ENCODE measurements around the gene SLC35E3.
"Not testable (repeated sequence)": the region's sequence is repeated elsewhere in the genome, so short reads cannot be mapped to it uniquely, and the experiment has no call there.

SLC35E3 gene

DNA sequence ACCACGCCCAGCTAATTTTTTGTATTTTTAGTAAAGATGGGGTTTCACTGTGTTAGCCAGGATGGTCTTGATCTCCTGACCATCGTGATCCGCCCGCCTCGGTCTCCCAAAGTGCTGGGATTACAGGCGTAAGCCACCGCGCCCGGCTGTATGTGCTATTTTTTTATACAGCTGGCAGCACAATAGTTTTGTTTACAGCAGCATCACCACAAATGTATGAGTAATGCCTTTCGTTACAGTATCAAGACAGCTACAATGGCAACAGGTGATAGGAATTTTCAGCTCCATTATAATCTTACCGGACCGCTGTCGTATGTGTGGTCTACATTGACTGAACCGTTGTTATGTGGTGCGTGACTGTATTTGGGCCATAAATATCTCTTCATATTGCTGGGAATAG lies 50.4 kb downstream of the SLC35E3 start:
- no peak for DNase-seq

DNA sequence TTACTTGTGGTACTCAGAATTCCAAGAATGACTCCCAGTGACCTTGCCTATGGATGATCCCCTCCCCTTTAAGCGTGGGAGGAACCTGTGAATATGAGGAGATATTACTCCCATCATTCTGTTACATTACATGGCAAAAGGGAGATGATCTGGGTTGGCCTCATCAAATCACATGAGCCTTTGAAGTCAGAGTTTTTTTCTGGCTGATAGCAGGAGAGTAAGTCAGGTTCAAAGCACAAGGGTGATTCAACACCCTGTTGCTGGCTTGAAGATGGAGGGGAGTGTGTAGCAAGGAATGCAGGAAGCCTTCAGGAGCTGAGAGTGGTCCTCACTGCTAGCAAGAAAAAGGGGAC lies 52.9 kb downstream of the SLC35E3 start:
- no peak for DNase-seq

DNA sequence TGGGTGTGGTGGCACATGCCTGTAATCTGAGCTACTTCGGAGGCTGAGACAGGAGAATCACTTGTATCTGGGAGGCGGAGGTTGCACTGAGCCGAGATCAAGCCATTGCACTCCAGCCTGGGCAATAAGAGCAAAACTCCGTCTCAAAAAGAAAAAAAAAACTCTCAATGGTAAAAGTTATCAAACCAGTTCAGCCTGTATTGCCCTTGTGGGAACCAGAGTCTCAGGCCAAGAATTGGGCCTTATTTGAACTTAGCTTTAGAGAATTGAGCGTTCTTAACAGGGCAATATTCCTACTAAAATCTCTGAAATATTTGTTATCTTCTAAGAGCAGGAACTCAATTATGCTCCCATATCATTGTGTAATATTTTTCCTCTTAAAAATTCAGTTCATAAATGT lies 54.3 kb downstream of the SLC35E3 start:
- no peak for DNase-seq

DNA sequence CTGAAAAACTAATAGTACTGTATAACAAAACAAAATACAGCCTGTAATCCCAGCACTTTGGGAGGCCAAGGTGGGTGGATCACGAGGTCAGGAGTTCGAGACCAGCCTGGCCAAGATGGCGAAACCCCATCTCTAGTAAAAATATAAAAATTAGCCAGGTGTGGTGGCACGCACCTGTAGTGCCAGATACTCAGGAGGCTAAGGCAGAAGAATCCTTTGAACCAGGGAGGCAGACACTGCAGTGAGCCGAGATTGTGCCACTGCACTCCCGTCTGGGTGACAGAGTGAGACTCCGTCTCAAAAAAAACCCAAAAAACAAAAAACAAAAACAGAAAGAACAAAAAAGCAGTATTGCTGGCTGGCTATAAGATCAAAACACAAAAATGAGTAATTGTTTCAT lies 55.1 kb downstream of the SLC35E3 start:
- DNase-seq: not testable (repeated sequence)

DNA sequence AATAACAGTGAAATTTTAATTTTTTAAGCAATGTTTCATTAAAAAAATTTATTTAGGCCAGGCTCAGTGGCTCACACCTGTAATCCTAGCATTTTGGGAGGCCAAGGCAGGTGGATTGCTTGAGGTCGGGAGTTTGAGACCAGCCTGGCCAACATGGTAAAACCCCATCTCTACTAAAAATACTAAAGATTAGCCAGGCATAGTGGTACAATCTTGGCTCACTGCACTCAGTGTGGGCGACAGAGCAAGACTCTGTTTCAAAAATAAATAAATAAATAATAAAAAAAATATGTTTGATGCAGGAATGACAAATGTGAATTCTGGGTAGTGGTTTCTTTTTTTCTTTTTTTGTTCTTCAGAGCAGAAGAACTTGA lies 56.4 kb downstream of the SLC35E3 start:
- not testable (repeated sequence) for DNase-seq

DNA sequence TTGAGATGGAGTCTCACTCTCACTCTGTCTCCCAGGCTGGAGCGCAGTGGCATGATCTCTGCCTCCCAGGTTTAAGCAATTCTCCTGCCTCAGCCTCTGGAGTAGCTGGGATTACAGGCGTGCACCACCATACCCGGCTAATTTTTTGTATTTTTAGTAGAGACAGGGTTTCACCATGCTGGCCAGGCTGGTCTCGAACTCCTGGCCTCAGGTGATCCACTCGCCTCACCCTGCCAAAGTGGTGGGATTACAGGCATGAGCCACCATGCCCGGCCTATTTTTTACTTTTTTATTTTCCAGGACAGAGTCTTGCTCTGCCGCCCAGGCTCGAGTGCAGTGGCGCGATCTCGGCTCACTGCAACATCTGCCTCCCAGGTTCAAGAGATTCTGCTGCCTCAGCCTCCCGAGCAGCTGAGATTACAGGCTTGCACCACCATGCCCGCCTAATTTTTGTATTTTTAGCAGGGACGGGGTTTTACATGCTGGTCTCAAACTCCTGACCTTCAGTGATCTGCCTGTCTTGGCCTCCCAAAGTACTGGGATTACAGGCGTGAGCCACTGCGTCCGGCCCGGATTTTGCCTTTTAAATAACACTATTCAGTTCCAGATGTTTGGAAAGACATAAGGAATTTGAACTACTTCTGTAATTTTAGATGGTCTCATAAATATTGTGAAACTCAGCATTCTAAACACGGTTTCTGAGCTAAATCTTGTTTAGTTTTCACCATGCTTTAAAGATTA lies 57.1 kb downstream of the SLC35E3 start:
- DNase-seq: not testable (repeated sequence)

DNA sequence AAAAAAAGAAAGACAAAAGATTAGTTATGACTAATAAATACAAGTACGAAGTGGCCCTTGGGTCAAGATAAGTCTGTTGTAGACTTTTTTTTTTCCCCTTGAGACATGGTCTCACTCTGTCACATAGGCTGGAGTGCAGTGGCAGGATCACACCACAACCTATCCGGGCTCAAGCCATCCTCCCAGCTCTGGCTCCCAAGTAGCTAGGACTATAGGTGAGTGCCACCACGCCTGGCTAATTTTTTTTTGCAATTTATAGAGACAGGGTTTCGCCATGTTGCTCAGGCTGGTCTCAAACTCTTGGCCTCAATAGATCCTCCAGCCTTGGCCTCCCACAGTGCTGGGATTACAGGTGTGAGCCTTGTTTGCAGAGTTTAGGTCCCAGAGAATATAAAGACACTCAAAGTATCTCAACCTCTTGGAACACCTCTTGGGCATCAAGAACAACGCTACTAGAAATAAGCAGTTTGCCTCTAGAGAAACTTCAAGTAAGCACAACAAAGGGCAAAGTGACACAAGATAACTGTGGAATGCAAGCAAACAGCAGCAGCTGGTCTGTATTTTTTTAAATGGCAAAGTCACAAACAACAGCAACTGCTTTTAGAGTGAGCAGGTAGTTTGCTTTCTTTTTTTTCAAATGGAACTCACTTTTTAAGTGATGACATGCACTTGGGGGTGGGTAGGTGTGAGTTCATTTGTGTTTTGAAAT lies 58.1 kb downstream of the SLC35E3 start:
- no peak for DNase-seq

DNA sequence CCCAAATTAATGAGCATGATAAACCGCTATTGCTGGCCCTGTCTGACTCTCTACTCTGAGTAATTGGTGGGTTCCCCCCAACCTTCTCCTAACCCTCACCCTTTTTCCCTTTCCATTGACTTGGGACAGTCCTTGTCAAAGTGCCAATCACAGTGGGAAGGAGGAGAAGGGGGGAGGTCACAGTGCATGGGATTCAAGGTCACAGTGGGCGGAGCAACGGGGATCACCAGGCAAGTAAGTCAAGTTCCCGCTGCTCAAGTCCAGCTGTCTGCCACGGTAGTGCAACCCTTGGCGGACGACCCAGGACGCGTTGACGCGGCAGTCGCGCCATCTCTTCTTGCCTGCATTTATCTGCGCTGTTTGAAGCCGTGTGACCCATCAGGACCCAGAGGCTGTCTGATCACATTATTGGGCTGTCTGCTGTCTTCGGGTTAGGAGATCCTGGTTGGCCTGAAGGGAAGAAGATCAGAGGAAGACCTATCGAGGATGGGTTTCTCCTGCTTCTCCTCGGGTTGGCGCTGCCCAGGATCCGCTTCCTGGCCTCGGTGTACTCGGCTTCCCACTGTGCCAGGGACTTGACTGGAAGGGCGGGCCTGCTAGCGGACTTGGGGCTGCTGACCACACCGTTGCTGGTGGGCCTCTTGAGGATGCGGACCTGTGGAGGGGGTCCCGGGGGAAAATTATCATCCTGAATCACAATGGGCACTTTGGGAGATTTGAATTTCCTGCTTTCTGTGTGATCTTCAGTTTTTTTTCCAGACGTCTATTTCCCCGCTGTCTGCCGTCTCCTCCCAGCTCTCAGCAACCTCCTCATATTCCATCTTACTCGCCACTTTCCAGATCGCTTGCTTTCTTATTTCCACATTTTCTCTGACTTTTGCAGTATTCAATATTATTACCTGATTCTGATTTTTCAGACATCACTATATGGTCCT lies 58.9 kb downstream of the SLC35E3 start:
- no peak for DNase-seq

DNA sequence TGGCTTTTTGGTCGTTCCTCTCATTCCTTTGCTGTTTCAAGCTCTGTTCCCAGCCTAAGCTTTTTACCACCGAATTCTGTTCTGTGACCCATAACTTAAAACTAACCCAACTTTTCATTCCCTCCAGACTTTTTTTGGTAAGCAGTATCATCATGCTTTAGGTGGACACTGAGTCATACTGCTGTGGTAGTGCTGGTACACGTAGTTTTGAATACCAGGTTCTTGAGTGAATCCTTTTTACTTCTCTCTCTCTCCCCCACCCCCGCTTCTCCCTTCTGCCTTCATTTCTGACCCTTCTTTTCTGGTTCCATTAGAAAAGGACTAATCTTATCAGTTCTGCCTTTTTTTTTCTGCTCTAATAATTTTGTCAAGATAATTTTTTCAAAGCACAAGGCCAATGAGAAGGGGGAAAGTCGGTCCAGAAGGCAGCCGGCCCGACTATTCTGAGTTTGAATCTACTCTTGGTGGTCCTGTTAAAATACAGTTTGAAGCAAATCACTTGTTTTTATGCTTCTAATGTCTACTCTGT lies 59.7 kb downstream of the SLC35E3 start:
- no peak for DNase-seq

DNA sequence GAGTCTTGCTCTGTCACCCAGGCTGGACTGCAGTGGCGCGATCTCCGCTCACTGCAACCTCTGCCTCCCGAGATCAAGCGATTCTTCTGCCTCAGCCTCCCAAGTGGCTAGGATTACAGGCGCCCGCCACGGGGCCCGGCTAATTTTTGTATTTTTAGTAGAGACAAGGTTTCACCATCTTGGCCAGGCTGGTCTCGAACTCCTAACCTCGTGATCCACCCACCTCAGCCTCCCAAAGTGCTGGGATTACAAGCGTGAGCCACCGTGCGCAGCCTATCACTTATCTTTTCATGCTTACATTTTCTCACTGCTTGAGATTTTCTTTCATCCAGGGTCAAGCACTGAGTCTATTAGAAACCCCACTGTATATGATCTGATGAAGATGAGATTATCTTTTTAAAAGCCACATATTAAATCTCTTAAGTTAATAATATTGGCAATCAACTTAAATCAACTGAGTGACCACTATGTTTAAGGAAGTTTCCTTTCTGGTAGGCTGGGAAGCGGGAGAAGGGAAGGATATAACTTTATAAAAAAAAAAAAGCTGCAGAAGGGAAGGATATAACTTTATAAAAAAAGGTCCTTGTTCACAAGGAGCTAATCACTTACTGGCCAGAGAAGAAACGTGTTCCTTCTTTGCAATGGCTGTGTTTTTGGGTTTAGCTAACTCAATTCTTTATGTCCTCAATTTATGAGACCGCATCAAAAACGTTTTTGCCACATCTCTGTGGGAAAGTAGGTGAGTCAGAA lies 60.7 kb downstream of the SLC35E3 start:
- DNase-seq: no peak

DNA sequence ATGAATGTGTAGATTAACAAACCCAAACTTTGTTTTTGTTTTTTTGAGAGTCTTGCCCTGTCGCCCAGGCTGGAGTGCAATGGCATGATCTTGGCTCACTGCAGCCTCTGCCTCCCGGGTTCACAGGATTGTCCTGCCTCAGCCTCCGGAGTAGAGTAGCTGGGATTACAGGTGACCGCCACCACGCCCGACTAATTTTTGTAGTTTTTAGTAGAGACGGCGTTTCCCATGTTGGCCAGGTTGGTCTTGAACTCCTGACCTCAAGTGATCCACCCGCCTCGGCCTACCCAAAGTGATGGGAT lies 61.2 kb downstream of the SLC35E3 start:
- DNase-seq: not testable (repeated sequence)

DNA sequence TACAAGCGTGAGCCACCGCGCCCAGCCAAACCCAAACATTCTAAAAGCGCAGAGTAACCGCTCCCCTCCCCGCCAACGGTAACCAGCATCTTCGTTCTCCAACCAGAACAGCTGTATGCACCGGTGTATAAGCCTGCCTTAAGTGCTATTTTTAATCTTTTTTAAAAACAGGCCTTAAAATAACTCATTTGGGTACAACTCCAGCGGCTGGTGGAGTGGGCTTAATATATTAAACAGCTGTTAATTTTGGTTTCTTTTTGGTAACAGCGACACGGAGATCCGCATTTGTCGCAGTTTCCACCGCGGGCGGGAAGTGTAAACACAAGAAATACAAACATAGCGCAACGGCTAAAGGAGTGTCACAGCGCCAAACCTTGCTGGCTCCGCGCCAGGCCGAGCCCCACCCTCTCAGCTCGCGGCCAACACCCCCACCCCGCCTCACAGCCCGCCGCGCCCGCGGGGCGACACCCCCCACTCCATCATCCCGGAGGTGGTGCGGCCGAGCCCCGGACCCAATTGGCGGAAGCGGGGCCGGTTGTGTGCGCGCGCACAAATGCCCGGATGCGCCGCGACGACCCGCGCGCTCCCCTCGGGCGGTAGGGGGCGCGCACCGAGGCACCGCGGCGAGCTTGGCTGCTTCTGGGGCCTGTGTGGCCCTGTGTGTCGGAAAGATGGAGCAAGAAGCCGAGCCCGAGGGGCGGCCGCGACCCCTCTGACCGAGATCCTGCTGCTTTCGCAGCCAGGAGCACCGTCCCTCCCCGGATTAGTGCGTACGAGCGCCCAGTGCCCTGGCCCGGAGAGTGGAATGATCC lies 61.8 kb downstream of the SLC35E3 start, which contains the start of gene MDM2:
MDM2 (plus strand) TSS at position 602 of the 812 bp plus-strand sequence. CDS start 301 bp downstream, outside the sequence.
- DNase-seq: peak; percentile 89 to 93

DNA sequence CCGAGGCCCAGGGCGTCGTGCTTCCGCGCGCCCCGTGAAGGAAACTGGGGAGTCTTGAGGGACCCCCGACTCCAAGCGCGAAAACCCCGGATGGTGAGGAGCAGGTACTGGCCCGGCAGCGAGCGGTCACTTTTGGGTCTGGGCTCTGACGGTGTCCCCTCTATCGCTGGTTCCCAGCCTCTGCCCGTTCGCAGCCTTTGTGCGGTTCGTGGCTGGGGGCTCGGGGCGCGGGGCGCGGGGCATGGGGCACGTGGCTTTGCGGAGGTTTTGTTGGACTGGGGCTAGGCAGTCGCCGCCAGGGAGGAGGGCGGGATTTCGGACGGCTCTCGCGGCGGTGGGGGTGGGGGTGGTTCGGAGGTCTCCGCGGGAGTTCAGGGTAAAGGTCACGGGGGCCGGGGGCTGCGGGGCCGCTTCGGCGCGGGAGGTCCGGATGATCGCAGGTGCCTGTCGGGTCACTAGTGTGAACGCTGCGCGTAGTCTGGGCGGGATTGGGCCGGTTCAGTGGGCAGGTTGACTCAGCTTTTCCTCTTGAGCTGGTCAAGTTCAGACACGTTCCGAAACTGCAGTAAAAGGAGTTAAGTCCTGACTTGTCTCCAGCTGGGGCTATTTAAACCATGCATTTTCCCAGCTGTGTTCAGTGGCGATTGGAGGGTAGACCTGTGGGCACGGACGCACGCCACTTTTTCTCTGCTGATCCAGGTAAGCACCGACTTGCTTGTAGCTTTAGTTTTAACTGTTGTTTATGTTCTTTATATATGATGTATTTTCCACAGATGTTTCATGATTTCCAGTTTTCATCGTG lies 62.6 kb downstream of the SLC35E3 start:
- peak; percentile 79 to 91 for DNase-seq

DNA sequence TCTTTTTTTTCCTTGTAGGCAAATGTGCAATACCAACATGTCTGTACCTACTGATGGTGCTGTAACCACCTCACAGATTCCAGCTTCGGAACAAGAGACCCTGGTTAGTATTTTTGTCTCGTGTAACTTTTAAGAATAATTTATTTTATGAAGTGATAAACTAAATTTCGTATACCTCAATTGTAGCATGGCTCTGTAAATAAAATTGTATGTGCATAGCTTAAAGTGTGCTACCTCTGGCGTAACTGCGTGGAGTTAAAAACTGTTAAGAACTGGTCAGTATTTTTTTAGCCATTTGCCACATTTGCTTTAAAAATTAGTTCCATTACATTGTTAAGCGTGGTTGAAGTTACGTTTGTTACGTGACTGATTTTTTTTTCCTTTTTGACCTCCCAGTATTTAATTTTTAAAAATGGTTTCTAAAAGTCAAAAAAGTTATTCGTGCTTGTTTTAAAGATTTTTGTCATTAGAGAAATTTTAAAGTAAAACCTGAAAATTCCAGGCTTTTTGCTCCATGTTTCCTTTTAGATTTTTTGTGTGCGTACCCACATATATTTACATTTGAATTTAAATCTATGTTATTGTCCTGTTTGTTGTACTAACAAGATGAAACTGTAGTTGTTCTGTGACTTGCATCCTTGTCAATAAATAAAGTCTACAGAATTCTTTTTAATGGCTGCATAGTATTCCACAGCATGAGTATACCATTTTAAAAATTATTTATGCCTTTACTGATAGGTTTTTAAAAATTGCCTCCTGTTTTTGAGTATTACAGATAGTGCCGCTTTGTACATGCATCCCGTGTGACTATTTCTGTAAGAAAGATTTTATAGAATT lies 63.4 kb downstream of the SLC35E3 start:
- no peak for DNase-seq

DNA sequence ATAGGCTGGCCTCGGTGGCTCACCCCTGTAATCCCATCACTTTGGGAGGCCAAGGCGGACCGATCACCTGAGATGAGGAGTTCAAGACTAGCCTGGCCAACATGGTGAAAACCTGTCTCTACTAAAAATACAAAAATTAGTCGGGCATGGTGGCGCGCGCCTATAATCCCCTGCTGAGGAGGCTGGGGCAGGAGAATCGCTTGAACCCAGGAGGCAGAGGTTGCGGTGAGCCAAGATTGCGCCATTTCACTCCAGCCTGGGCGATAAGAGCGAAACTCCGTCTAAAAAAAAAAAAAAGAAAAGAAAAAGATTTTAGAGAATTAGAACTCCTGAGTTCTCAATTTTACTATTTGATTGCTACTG lies 64.0 kb downstream of the SLC35E3 start:
- not testable (repeated sequence) for DNase-seq

DNA sequence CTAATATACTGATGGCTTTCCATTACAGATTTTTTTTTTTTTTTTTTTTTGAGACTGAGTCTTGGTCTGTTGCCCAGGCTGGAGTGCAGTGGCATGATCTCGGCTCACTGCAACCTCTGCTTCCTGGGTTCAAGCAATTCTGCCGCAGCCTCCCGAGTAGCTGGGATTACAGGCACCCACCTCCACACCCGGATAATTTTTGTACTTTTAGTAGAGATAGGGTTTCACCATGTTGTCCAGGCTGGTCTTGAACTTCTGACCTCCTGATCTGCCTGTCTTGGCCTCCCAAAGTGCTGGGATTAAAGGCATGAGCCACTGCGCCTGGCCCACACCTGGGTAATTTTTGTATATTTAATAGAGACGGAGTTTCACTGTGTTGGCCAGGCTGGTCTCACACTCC lies 65.6 kb downstream of the SLC35E3 start:
- DNase-seq: not testable (repeated sequence)

DNA sequence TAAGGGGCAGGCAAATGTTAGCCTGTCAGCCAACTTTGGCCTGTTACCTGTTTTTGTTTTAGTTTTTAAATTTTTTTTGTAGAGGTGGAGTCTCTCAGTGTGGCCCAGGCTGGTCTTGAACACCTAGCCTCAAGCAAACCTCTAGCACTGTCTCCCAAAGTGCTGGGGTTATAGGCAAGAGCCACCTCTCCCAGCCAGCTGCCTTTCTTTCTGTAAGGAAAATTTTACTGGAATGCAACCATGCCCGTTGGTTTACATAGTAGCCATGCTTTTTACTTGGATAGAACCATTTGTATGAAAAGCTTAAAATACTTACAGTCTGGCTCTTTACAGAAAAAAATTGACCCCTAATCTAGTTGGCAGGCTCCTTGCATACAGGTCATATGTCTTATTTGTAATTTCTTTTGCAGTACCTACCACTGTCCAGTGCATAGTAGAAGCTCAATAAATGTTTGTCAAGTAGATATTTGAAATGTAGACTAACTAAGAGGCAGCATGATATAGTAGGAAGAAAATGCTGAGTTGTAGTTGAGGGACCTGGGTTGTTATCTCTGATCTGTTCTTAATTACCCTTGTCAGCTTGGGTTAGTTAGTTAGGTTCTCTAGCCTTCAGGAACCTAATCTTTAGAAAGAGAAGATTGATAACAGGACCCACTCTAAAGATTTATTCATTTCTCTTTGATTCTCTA lies 66.7 kb downstream of the SLC35E3 start:
- no peak for DNase-seq

DNA sequence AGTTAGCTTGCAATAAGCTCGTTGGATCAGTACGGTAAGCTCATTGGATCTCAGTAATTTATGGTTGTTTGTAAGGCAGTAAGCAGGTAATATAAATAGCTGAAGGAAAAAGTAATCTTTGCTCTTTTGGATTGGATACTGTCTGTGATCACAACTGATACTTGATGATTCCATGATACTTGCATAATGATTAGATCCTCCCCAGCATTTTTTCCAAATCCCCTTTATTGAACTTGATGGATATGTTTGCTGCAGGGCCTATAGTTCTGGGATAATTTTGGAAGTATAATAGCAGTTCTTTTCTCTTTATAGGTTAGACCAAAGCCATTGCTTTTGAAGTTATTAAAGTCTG lies 67.2 kb downstream of the SLC35E3 start:
- no peak for DNase-seq

DNA sequence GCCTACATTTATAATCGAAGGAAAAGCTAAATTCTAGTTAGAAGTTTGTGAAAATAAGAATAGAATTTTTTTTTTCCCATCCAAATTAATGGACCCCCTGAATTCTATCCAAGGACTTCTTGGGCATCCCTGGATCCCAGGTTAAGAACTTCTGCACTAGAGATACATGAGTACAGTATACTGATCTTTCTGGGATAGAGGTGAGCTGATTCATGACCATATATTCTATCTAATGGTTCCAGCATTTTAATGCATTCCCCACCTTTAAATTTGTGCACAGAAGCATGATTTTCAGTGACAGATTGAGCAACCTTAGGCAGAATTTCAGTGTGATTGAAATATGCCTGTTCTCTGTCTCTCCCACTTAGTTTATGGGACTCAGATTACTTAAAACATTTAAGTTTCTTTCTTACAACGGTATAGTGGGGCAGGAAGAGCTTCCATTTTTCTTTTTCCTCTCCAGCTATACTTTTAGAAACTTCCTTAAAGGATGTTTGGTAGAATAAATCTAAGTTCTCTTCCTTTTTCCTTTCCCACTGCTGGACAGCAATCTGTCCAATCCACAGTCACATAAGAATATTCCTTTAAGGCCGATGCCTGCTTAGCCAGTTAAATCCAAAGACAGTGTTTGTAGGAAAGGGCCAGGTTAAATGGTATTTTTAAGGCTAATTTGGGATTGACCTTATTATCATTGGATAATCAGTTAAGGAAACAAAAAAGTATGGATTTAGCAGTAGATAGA lies 68.7 kb downstream of the SLC35E3 start:
- no peak for DNase-seq
